ENCODE results near the gene GATD1.
"Not testable (repeated sequence)": the region's sequence is repeated elsewhere in the genome, so short reads cannot be mapped to it uniquely, and the experiment has no call there.

Gene GATD1

DNA sequence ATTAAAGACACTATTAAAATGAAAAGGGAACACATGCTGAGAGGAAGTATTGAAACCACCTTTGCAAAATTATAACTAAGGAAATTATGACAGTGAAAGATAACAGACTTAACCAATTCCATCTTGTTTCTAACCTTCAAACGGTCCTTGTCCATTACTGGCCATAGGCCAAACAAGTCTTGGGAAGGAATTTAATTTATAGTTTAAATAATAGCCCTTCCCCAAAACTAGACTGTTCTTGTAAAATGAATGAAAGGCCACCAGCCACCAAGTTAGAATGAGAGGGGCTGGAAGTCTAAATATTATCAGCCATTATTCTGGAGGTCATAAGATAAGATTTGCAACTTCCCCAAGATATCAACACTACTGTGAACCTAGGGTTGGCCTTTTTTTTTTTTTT, 31.9 kb downstream of the GATD1 start:
- no peak overlapping the region for H3K4me3 ChIP-seq (ENCODE audit: low read depth, low read length)
- TF ChIP-seq, protein P1, sequence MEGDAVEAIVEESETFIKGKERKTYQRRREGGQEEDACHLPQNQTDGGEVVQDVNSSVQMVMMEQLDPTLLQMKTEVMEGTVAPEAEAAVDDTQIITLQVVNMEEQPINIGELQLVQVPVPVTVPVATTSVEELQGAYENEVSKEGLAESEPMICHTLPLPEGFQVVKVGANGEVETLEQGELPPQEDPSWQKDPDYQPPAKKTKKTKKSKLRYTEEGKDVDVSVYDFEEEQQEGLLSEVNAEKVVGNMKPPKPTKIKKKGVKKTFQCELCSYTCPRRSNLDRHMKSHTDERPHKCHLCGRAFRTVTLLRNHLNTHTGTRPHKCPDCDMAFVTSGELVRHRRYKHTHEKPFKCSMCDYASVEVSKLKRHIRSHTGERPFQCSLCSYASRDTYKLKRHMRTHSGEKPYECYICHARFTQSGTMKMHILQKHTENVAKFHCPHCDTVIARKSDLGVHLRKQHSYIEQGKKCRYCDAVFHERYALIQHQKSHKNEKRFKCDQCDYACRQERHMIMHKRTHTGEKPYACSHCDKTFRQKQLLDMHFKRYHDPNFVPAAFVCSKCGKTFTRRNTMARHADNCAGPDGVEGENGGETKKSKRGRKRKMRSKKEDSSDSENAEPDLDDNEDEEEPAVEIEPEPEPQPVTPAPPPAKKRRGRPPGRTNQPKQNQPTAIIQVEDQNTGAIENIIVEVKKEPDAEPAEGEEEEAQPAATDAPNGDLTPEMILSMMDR (IDR thresholded peaks at IDR 0.05; ENCODE audit: insufficient read depth, low read depth, low read length, missing control alignments) = no peak
- no peak for DNase-seq (ENCODE audit: low read depth)

DNA sequence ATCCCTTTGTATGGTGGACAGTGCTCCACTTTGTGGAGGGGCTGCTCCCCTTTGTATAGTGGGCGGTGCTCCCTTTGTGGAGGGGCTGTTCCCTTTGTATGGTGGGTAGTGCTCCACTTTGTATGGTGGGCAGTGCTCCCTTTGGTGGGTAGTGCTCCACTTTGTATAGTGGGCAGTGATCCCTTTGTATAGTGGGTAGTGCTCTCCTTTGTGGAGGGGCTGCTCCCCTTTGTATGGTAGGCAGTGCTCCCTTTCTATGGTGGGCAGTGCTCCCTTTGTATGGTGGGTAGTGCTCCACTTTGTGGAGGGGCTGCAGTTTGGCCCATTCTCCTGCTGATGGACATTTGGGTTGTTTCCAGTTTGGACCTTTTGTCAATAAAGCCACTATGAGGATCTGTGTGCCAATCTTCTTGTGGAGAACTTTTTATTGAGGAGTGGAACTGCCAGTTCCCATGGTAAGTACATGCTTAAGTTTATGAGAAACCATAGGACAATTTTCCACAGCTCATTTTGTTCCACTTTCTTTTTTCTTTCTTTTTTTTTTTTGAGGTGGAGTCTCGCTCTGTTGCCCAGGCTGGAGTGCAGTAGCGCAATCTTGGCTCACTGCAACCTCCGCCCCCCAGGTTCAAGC, 34.6 kb downstream of the GATD1 start:
- no peak for DNase-seq (ENCODE audit: low read depth)
- TF ChIP-seq, protein P1 (IDR thresholded peaks at IDR 0.05; ENCODE audit: insufficient read depth, low read depth, low read length, missing control alignments) = no peak

DNA sequence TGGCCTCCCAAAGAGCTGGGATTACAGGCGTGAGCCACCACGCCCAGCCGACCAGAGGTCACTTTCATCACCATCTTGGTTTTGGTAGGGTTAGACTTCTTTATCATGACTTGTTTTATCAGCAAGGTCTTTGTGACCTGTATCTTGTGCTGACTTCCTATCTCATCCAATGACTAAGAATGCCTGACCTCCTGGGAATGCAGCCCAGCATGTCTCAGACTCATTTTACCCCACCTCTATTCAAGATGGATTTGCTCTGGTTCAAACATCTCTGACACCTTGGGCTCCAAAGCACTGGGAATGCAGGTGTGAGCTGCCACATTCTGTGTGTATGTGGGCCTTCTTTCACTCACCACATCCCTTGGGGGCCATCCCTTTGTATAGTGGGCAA, 35.1 kb downstream of the GATD1 start:
- TF ChIP-seq, protein P1 (IDR thresholded peaks at IDR 0.05; ENCODE audit: insufficient read depth, low read depth, low read length, missing control alignments) = no peak
- H3K4me3 ChIP-seq (ENCODE audit: low read depth, low read length) = no peak overlapping the region
- no peak for DNase-seq (ENCODE audit: low read depth)

More for the DNA sequence above, 34.6 kb downstream of the GATD1 start:
- no peak overlapping the region for H3K4me3 ChIP-seq (ENCODE audit: low read depth, low read length)

DNA sequence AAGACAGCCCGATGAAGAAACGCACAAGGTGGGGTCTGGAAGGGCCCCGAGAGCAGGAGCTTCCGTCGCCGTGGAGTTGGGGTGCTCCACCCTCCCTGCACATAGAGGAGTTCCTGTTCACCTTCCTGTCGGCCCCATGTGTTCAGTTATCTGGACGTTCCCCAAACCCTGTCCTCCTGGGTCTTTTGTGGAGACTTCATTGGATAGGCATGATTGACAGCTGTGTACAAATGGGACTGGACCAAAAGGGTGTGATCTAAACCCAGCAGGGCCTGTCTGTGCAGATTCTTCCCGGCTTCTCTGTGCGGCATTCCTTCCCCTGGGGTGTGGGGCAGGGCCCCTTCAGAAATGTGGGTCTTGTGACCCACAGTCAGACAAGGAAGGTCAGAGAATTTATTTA, 39.4 kb downstream of the GATD1 start:
- not testable (repeated sequence) for DNase-seq (ENCODE audit: low read depth); H3K4me3 ChIP-seq (ENCODE audit: low read depth, low read length)

DNA sequence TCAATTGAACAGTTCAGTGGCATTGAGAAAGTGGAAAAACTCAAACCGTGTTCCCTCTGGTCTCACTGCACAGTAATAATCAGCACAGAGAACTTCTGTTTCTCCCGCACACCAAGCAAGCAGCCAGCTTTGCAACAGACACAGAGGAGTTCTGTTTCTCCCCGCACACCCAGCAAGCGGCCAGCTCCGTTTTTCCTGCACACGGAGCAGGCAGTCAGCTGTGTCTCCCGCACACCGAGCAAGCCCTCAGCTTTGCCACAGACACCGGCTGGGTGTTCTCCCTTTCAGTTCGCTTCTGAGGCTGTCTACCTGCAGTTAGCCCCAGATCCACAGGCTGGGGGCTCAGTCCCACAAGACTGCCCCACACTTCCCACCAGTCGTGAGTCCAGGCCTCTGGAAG, 39.9 kb downstream of the GATD1 start:
- H3K4me3 ChIP-seq (ENCODE audit: low read depth, low read length) = no peak overlapping the region
- DNase-seq (ENCODE audit: low read depth) = no peak
- TF ChIP-seq, protein P1 (IDR thresholded peaks at IDR 0.05; ENCODE audit: insufficient read depth, low read depth, low read length, missing control alignments) = no peak

DNA sequence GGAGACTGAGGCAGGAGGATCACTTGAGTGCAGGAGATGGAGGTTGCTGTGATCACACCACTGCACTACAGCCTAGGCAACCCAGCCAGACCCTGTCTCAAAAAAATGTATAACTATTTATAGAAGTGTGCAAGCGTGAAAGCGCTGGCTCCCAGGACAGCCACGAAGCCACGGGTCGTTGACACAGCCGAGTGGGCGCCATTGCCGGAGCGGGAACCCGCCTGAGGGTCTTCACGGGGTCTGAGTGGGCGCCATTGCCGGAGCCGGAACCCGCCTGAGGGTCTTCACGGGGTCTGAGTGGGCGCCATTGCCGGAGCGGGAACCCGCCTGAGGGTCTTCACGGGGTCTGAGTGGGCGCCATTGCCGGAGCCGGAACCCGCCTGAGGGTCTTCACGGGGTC, 42.7 kb downstream of the GATD1 start:
- H3K4me3 ChIP-seq (ENCODE audit: low read depth, low read length); DNase-seq (ENCODE audit: low read depth): not testable (repeated sequence)

DNA sequence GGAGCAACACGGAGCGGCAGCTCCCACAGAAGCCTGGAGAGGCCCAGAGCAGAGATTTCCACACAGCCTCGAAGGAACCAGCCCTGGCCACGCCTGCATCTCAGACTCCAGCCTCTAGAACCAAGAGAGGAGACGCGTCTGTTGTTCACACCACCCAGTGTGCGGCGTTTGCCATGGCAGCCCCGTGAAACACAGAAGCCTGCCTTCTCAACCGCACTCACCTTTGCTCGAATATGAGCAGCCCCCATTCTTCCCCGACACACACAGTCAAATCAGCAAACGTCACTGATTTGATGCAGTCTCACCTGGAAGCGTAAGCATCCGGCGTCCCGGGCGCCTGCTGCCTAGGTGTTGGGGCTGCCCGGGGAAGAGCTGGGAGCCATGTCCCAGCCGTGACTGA, 44.2 kb downstream of the GATD1 start:
- DNase-seq (ENCODE audit: low read depth) = no peak
- H3K4me3 ChIP-seq (ENCODE audit: low read depth, low read length) = no peak overlapping the region
- TF ChIP-seq, protein P1 (IDR thresholded peaks at IDR 0.05; ENCODE audit: insufficient read depth, low read depth, low read length, missing control alignments) = no peak

DNA sequence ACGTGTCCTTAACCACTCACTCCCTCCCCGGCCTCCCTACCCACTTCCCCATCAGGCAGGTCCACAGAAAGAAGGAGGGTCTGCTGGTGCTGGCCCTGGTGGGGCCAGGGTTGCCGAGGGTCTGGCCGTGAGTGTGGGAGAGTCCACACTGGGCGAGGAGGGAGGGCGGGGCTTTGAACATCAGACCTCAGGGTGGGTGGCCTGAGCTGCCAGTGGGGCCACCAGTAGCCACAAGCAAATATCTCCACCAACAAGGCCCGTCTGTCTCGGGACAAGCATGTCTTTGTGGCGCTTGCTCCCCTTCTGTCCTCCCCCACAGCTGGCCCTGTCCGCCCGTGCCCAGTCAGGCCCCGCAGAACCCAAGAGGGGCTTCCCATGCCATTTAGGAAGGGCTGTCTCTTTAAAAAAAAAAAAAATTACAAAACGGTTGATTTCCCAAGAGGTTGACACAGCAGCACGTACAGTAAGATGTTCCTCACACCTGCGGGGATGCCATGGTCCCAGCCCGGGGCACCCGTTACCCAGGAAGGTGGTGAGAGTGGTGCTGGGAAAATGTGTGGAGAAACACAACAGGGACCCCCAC, 47.7 kb downstream of the GATD1 start:
- TF ChIP-seq, protein P1 (IDR thresholded peaks at IDR 0.05; ENCODE audit: insufficient read depth, low read depth, low read length, missing control alignments) = no peak
- no peak overlapping the region for H3K4me3 ChIP-seq (ENCODE audit: low read depth, low read length)
- no peak for DNase-seq (ENCODE audit: low read depth)
